ENCODE measurements around the gene SMARCE1. TPM values are rescaled to one million over a fixed set of nuclear protein-coding genes. Genes with fewer than 3 reads are reported as not detected.

The SMARCE1 gene
- total and polyA plus RNA-seq, 2 of the 4 experiments (the other 2 are of a cell fraction) = 66.2 to 119 TPM

DNA sequence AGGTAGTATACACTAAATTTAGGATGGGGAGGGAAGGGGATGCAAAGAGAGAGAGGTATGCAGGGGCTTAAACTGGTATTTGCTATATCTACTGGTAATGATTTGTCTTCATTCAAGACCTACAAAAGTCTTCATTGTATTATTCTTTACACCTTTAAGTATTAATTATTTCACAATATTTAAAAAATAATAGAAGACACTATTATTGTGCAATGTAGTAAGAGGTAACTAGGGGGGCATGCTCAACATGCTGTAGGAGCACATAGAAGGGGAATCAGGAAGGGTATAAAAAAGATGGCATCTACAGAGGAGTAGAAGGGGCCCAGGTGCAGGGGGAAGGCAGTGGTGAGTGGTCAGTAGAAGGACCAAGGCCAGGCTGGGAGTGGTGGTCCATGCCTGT, 67.5 kb downstream of the SMARCE1 start:
- no peak overlapping the region for H3K9ac ChIP-seq (ENCODE audit: low read depth, low read length)
- no peak overlapping the region for H3K56ac ChIP-seq (ENCODE audit: extremely low read depth, insufficient read depth, low read length)
- no peak overlapping the region for H4K91ac ChIP-seq (ENCODE audit: insufficient read depth, low read depth, low read length)
- H3K9me3 ChIP-seq (ENCODE audit: control insufficient read depth, insufficient read depth, low read length) = 0 out of 2 replicates have a peak, but pooled peaks cover 2% of the 10 kb centered on the region
- H2BK15ac ChIP-seq (ENCODE audit: low read depth, low read length) = no peak overlapping the region
- H3K79me1 ChIP-seq (ENCODE audit: low read depth in 1 of 2, low read length in 2 of 2) = no peaks in the 10 kb centered on the region
- no peak overlapping the region for H3K23ac ChIP-seq (ENCODE audit: low read depth, low read length)
- no peak overlapping the region for H4K8ac ChIP-seq (ENCODE audit: low read depth in 2 of 2, low read length in 2 of 2)
- no peaks in the 10 kb centered on the region for H3K9me1 ChIP-seq (ENCODE audit: insufficient read depth, low read length)
- no peak overlapping the region for H4K5ac ChIP-seq (ENCODE audit: low read depth, low read length)
- no peak overlapping the region for H3K27ac ChIP-seq (ENCODE audit: insufficient read depth, low read length)
- no peak overlapping the region for H2AK5ac ChIP-seq (ENCODE audit: low read depth, low read length)
- no peak overlapping the region for H3K4me2 ChIP-seq (ENCODE audit: low read depth, low read length)
- peaks cover 36% of the 10 kb centered on the region for H3K27me3 ChIP-seq (ENCODE audit: control insufficient read depth, insufficient read depth, low read length)
- no peak overlapping the region for H2AFZ ChIP-seq (replicated peaks; ENCODE audit: low read length, poor library complexity)
- no peak overlapping the region for H3K4ac ChIP-seq (ENCODE audit: low read depth, low read length)
- intact Hi-C loops (cut with micrococcal nuclease) = no loop called here
- no peak overlapping the region for H3K18ac ChIP-seq (ENCODE audit: low read depth, low read length)
- no peak overlapping the region for H3K14ac ChIP-seq (replicated peaks; ENCODE audit: low read depth, low read length)
- CTCF ChIA-PET = no interaction called here
- TF ChIP-seq CEBPB (IDR thresholded peaks at IDR 0.05; ENCODE audit: low read depth, low read length) = peak; percentile 37; the same call in 1 of the 2 replicates
- TF ChIP-seq, protein P1, sequence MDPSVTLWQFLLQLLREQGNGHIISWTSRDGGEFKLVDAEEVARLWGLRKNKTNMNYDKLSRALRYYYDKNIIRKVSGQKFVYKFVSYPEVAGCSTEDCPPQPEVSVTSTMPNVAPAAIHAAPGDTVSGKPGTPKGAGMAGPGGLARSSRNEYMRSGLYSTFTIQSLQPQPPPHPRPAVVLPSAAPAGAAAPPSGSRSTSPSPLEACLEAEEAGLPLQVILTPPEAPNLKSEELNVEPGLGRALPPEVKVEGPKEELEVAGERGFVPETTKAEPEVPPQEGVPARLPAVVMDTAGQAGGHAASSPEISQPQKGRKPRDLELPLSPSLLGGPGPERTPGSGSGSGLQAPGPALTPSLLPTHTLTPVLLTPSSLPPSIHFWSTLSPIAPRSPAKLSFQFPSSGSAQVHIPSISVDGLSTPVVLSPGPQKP (IDR thresholded peaks at IDR 0.05; ENCODE audit: borderline replicate concordance, low read depth, low read length) = no peak
- H3K4me3 ChIP-seq (ENCODE audit: insufficient read depth, low read depth, low read length) = no peak overlapping the region
- no peak overlapping the region for H2BK20ac ChIP-seq (ENCODE audit: low read depth, low read length)
- ATAC-seq (ENCODE audit: low read depth) (no peak), DNase-seq (no peak)
- no peak overlapping the region for H2AK9ac ChIP-seq (replicated peaks; ENCODE audit: low read depth, low read length, poor library complexity)
- dilution Hi-C loops (cut with HindIII; ENCODE audit: low sequenced_read_pairs, unreplicated experiment) = no loop called here
- H3K36me3 ChIP-seq (ENCODE audit: control insufficient read depth, insufficient read depth, low read length) = no peaks in the 10 kb centered on the region
- POLR2A ChIA-PET (ENCODE audit: unreplicated experiment) = no interaction called here
- no TSS peak for BruUV-seq (replicated peaks)
- in situ Hi-C loops (cut with MboI; ENCODE audit: low sequenced_read_pairs) = no loop called here
- H2BK5ac ChIP-seq (ENCODE audit: low read depth, low read length, poor library complexity, severe bottlenecking) = no peak overlapping the region
- no peaks in the 10 kb centered on the region for H3K4me1 ChIP-seq (ENCODE audit: control insufficient read depth, insufficient read depth, low read length)
- H2BK120ac ChIP-seq (ENCODE audit: low read depth, low read length) = no peak overlapping the region
- H4K20me1 ChIP-seq (ENCODE audit: insufficient read depth, low read length) = no peaks in the 10 kb centered on the region

Data from IMR-90 (cell line).